Measurements from ENCODE around the gene RSAD1.
"Not testable (repeated sequence)": the region's sequence is repeated elsewhere in the genome, so short reads cannot be mapped to it uniquely, and the experiment has no call there.

RSAD1 gene

GRCh38 chr17:50472761-50473161 is 5.9 kb upstream of the RSAD1 start:
- not testable (repeated sequence) for DNase-seq (ENCODE audit: low read depth)

GRCh38 chr17:50473901-50474300 is 4.8 kb upstream of the RSAD1 start:
- DNase-seq (ENCODE audit: low read depth): no peak

- DNase-seq (ENCODE audit: low read depth): no peak
These were observed 4.1 kb upstream of the RSAD1 start for GRCh38 chr17:50474523-50474922.

- DNase-seq (ENCODE audit: low read depth): no peak
These were observed 3.3 kb upstream of the RSAD1 start for GRCh38 chr17:50475362-50475761.

GRCh38 chr17:50475775-50476544 is 2.7 kb upstream of the RSAD1 start:
- DNase-seq (ENCODE audit: low read depth): not testable (repeated sequence)

GRCh38 chr17:50476545-50477315 is 1.9 kb upstream of the RSAD1 start:
- DNase-seq (ENCODE audit: low read depth): no peak

GRCh38 chr17:50477976-50478375 is 684 bp upstream of the RSAD1 start:
- no peak for DNase-seq (ENCODE audit: low read depth)

- peak; percentile 53 for DNase-seq (ENCODE audit: low read depth)
These were observed 972 bp downstream of the RSAD1 start for GRCh38 chr17:50479522-50480141.

GRCh38 chr17:50480142-50480764 is 1.6 kb downstream of the RSAD1 start:
- no peak for DNase-seq (ENCODE audit: low read depth)

- no peak for DNase-seq (ENCODE audit: low read depth)
These were observed 2.3 kb downstream of the RSAD1 start for GRCh38 chr17:50480854-50481490.

GRCh38 chr17:50481648-50482047 is 3.0 kb downstream of the RSAD1 start:
- no peak for DNase-seq (ENCODE audit: low read depth)

GRCh38 chr17:50482110-50482509 is 3.5 kb downstream of the RSAD1 start:
- no peak for DNase-seq (ENCODE audit: low read depth)

- DNase-seq (ENCODE audit: low read depth): peak; percentile 59
These were observed 3.9 kb downstream of the RSAD1 start for GRCh38 chr17:50482516-50482915.

- DNase-seq (ENCODE audit: low read depth): no peak
These were observed 4.6 kb downstream of the RSAD1 start for GRCh38 chr17:50483266-50483665.

GRCh38 chr17:50484386-50485155 is 5.9 kb downstream of the RSAD1 start:
- no peak for DNase-seq (ENCODE audit: low read depth)

GRCh38 chr17:50487213-50488096 is 8.8 kb downstream of the RSAD1 start:
- DNase-seq (ENCODE audit: low read depth): no peak

- no peak for DNase-seq (ENCODE audit: low read depth)
These were observed 10.2 kb downstream of the RSAD1 start for GRCh38 chr17:50488880-50489279.

GRCh38 chr17:50491505-50491904 is 12.8 kb downstream of the RSAD1 start:
- no peak for DNase-seq (ENCODE audit: low read depth)

- no peak for DNase-seq (ENCODE audit: low read depth)
These were observed 13.6 kb downstream of the RSAD1 start for GRCh38 chr17:50492214-50492613.

- no peak for DNase-seq (ENCODE audit: low read depth)
These were observed 15.1 kb downstream of the RSAD1 start for GRCh38 chr17:50493744-50494143.

Measured in activated T-helper 9 cell treated with anti-CD3 and anti-CD28 coated beads, Interleukin-2, amount 50 U/mL, for 16 hours (primary cell).